Neuronal stem cell (in vitro differentiated cells): ENCODE results near the gene PLXNA4.

ENCODE experiments used
- DNase-seq: peaks from one replicate; pipeline ENCODE4 v3.0.0-alpha.2; 2013; ENCODE audit warnings: low spot score
- H2AFZ ChIP-seq: one replicate; pipeline ENCODE4 v1.6.1; 2013; ENCODE audit warnings: mild to moderate bottlenecking, low read length, inconsistent platforms
- H2AK5ac ChIP-seq: 2 replicates; pipeline ENCODE4 v1.6.1; 2013; ENCODE audit warnings: low read depth, mild to moderate bottlenecking, inconsistent platforms, low read length, moderate library complexity, mixed read lengths
- H2BK120ac ChIP-seq: 2 replicates; pipeline ENCODE4 v1.6.1; 2013; ENCODE audit warnings: low read depth, mild to moderate bottlenecking, inconsistent platforms, low read length, moderate library complexity, mixed read lengths
- H2BK12ac ChIP-seq: one replicate; pipeline ENCODE4 v1.6.1; 2013; ENCODE audit warnings: low read length, inconsistent platforms
- H2BK15ac ChIP-seq: 2 replicates; pipeline ENCODE4 v1.6.1; 2013; ENCODE audit warnings: mild to moderate bottlenecking, low read length, inconsistent platforms, mixed read lengths
- H2BK5ac ChIP-seq: one replicate; pipeline ENCODE4 v1.6.1; 2013; ENCODE audit warnings: inconsistent platforms, mild to moderate bottlenecking, low read length, moderate library complexity
- H3K14ac ChIP-seq: one replicate; pipeline ENCODE4 v1.6.1; 2013; ENCODE audit warnings: low read length, inconsistent platforms
- H3K18ac ChIP-seq: 2 replicates; pipeline ENCODE4 v1.6.1; 2013; ENCODE audit warnings: low read length, inconsistent platforms
- H3K23ac ChIP-seq: 2 replicates; pipeline ENCODE4 v1.6.1; 2013; ENCODE audit warnings: low read depth, mild to moderate bottlenecking, mixed read lengths, low read length, inconsistent platforms; ENCODE audit not compliant: poor library complexity
- H3K27ac ChIP-seq: replicated peaks from 3 replicates; pipeline ENCODE4 v1.5.1; 2013; ENCODE audit warnings: low read length, inconsistent platforms
- H3K27me3 ChIP-seq, 3 experiments: 2 replicates each; pipeline ENCODE4 v1.6.1; 2013; ENCODE audit warnings: low read length in 3 of 3, mild to moderate bottlenecking in 2 of 3, inconsistent platforms in 1 of 3, low read depth in 1 of 3, mixed read lengths in 1 of 3, moderate library complexity in 1 of 3; ENCODE audit not compliant: control insufficient read depth in 3 of 3, insufficient read depth in 3 of 3
- H3K36me3 ChIP-seq, 2 donors: replicated peaks in 1 of 2; 2 replicates each; pipeline ENCODE4 v1.6.1; 2013; ENCODE audit warnings: low read length in 2 of 2; ENCODE audit not compliant: control insufficient read depth in 2 of 2, insufficient read depth in 2 of 2
- H3K4ac ChIP-seq: 2 replicates; pipeline ENCODE4 v1.6.1; 2013; ENCODE audit warnings: inconsistent platforms, mild to moderate bottlenecking, low read length, moderate library complexity
- H3K4me1 ChIP-seq, 2 donors: 1 replicate in 1 of 2; 2 replicates in 1 of 2; pipeline ENCODE4 v1.6.1; 2013; ENCODE audit warnings: low read length in 2 of 2, low read depth in 1 of 2; ENCODE audit not compliant: control insufficient read depth in 2 of 2, insufficient read depth in 1 of 2
- H3K4me2 ChIP-seq: one replicate; pipeline ENCODE4 v1.6.1; 2013; ENCODE audit warnings: mild to moderate bottlenecking, low read length, inconsistent platforms; ENCODE audit not compliant: insufficient read depth, poor library complexity, severe bottlenecking
- H3K4me3 ChIP-seq, 2 donors: 2 replicates each; pipeline ENCODE4 v1.5.1; 2013; ENCODE audit warnings: low read length in 2 of 2, mild to moderate bottlenecking in 2 of 2, inconsistent platforms in 1 of 2, moderate library complexity in 1 of 2
- H3K79me1 ChIP-seq: one replicate; pipeline ENCODE4 v1.6.1; 2013; ENCODE audit warnings: low read depth, mild to moderate bottlenecking, inconsistent platforms, low read length, moderate library complexity
- H3K9ac ChIP-seq: one replicate; pipeline ENCODE4 v1.6.1; 2013; ENCODE audit warnings: mild to moderate bottlenecking, low read depth, low read length, inconsistent platforms; ENCODE audit not compliant: poor library complexity
- H3K9me3 ChIP-seq, 2 donors: replicated peaks in 1 of 2; 2 replicates each; pipeline versions ENCODE3 to v1.6.1; 2013; ENCODE audit warnings: low read length in 2 of 2, mild to moderate bottlenecking in 2 of 2, inconsistent platforms in 1 of 2, low read depth in 1 of 2, mixed read lengths in 1 of 2, moderate library complexity in 1 of 2; ENCODE audit not compliant: control insufficient read depth in 2 of 2, insufficient read depth in 1 of 2
- H4K8ac ChIP-seq: one replicate; pipeline ENCODE4 v1.6.1; 2013; ENCODE audit warnings: low read depth, mild to moderate bottlenecking, inconsistent platforms, low read length, moderate library complexity
- H4K91ac ChIP-seq: one replicate; pipeline ENCODE4 v1.6.1; 2013; ENCODE audit warnings: low read length, low read depth, mild to moderate bottlenecking, inconsistent platforms; ENCODE audit not compliant: poor library complexity
- WGBS, 2 donors: extraction: QIAGEN DNeasy Blood & Tissue Kit; methylation state at CpG; one replicate each; pipeline ENCODE4 v1.1.7; 2013; ENCODE audit warnings: missing lambda C conversion rate in 2 of 2, mixed read lengths in 1 of 2; ENCODE audit not compliant: insufficient read length in 2 of 2, insufficient replicate concordance in 1 of 2; ENCODE audit errors: extremely low coverage in 2 of 2; 5-methylcytosine and 5-hydroxymethylcytosine counted together

PLXNA4 gene

GRCh38 chr7:132135746-132136385 is 440.4 kb downstream of the PLXNA4 start:
- DNase-seq: no peak
- no peak overlapping the region for H3K27ac ChIP-seq
- no peaks in the 10 kb centered on the region for H3K79me1 ChIP-seq
- no peak overlapping the region for H2AFZ ChIP-seq
- H2BK12ac ChIP-seq: no peak overlapping the region
- H3K14ac ChIP-seq: no peak overlapping the region
- no CpG with 5 or more reads among the region's 8 CpGs for WGBS, 2 donors
- no peak overlapping the region for H2BK5ac ChIP-seq
- H2BK120ac ChIP-seq: no peak overlapping the region
- H3K18ac ChIP-seq: peak overlapping the region; percentile 25
- H3K4me3 ChIP-seq: peak overlapping the region in 1 of 2 donors; percentile 29
- H3K36me3 ChIP-seq: no peaks in the 10 kb centered on the region
- no peak overlapping the region for H4K91ac ChIP-seq
- H3K4ac ChIP-seq: no peak overlapping the region
- no peak overlapping the region for H2AK5ac ChIP-seq
- H3K4me2 ChIP-seq: no peak overlapping the region
- peaks cover 0 to 19% of the 10 kb centered on the region in 2 donors for H3K4me1 ChIP-seq
- H4K8ac ChIP-seq: no peak overlapping the region
- H3K23ac ChIP-seq: peak overlapping the region; percentile 19
- H3K9me3 ChIP-seq: no peaks in the 10 kb centered on the region
- no peaks in the 10 kb centered on the region for H3K27me3 ChIP-seq
- no peak overlapping the region for H3K9ac ChIP-seq
- peak overlapping the region; percentile 40 for H2BK15ac ChIP-seq

DNA sequence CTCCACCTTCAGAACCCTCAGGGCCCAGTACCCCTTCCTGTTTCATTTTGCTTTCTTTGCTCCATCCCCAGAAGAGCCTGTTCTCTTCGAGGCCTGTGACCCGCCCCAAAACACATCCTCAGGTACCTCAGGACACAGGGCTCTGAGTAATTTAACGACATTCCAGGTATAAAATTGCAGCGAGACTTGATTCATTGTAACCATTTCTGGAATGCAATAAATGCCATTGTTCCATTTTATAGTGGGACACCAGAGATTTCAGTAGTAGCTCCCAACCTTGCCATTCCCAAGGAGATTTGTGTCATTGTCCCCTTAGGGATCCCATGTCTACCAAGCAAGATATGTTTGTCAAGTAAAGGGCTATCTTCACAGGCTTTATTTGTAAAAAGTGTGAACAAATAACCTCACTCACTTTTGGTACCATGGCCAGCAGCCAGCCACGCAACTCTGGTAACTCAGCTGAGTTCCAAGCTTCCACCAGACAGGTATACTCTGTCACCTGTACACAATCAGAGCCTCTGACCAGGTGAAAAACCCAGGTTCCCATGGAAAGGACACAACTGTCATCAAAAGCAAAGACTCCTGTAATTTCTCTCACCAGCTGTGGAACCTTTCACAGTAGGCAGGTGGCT is 441.3 kb downstream of the PLXNA4 start:
- Histone ChIP-seq H2BK12ac (no peak overlapping the region), H3K9ac (no peak overlapping the region), H3K4me3 (no peak overlapping the region), H3K27ac (no peak overlapping the region), H3K4me2 (no peak overlapping the region), H3K9me3 (no peaks in the 10 kb centered on the region), H2BK120ac (no peak overlapping the region), H2AK5ac (no peak overlapping the region), H4K8ac (no peak overlapping the region), H3K14ac (no peak overlapping the region), H3K36me3 (no peaks in the 10 kb centered on the region), H3K4ac (no peak overlapping the region), H3K4me1 (peaks cover 0 to 13% of the 10 kb centered on the region in 2 donors), H3K18ac (no peak overlapping the region), H3K27me3 (no peaks in the 10 kb centered on the region), H2BK15ac (no peak overlapping the region), H3K79me1 (no peaks in the 10 kb centered on the region), H2AFZ (no peak overlapping the region), H2BK5ac (no peak overlapping the region), H3K23ac (no peak overlapping the region), H4K91ac (no peak overlapping the region)
- DNase-seq: no peak
- no CpG with 5 or more reads among the region's 5 CpGs for WGBS, 2 donors

DNA sequence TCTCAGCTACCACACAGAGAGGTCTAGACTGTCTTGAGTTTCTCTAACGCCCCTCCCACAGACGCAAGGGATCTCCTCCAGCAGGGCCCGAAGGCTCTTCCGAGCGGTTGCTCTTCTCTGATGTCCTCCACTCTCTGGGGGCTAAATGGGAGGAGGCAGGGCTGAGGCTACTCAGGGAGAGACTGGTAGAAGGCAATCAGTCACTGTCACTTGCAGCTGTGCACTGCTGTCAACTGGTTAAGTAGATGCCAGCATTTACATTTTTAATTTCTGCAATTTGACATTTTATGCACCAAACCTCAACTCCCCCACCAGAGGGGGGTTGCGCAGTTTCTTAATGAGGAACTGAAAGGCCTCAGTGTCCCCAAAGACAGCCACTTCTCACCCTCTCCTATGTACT is 442.8 kb downstream of the PLXNA4 start:
- no peak overlapping the region for H2BK12ac ChIP-seq
- H2BK15ac ChIP-seq: no peak overlapping the region
- peaks cover 0 to 5% of the 10 kb centered on the region in 2 donors for H3K4me1 ChIP-seq
- no peaks in the 10 kb centered on the region for H3K79me1 ChIP-seq
- no peak overlapping the region for H2BK5ac ChIP-seq
- no peak overlapping the region for H2AFZ ChIP-seq
- no peak overlapping the region for H3K4me2 ChIP-seq
- H3K14ac ChIP-seq: no peak overlapping the region
- H3K18ac ChIP-seq: peak overlapping the region; percentile 12
- no peak overlapping the region for H3K27ac ChIP-seq
- no peak overlapping the region for H2BK120ac ChIP-seq
- H3K27me3 ChIP-seq: no peaks in the 10 kb centered on the region
- WGBS, 2 donors: no CpG with 5 or more reads among the region's 6 CpGs
- no peaks in the 10 kb centered on the region for H3K36me3 ChIP-seq
- H4K91ac ChIP-seq: no peak overlapping the region
- H3K4ac ChIP-seq: no peak overlapping the region
- no peak overlapping the region for H3K23ac ChIP-seq
- no peak for DNase-seq
- H3K4me3 ChIP-seq: no peak overlapping the region
- no peak overlapping the region for H2AK5ac ChIP-seq
- no peaks in the 10 kb centered on the region for H3K9me3 ChIP-seq
- no peak overlapping the region for H3K9ac ChIP-seq
- no peak overlapping the region for H4K8ac ChIP-seq

GRCh38 chr7:132131196-132131595 is 445.1 kb downstream of the PLXNA4 start:
- Histone ChIP-seq H3K14ac (no peak overlapping the region), H2BK12ac (no peak overlapping the region), H3K4me1 (peaks cover 0 to 5% of the 10 kb centered on the region in 2 donors), H3K23ac (no peak overlapping the region), H2BK15ac (no peak overlapping the region), H3K27ac (no peak overlapping the region), H3K4ac (no peak overlapping the region), H3K36me3 (no peaks in the 10 kb centered on the region), H3K18ac (no peak overlapping the region), H4K91ac (no peak overlapping the region), H2AK5ac (no peak overlapping the region), H3K4me3 (no peak overlapping the region), H3K9ac (no peak overlapping the region), H2AFZ (no peak overlapping the region), H4K8ac (no peak overlapping the region), H3K79me1 (no peaks in the 10 kb centered on the region), H3K4me2 (no peak overlapping the region), H3K9me3 (no peaks in the 10 kb centered on the region), H2BK120ac (no peak overlapping the region), H2BK5ac (no peak overlapping the region), H3K27me3 (no peaks in the 10 kb centered on the region)
- no peak for DNase-seq
- WGBS, 2 donors: no CpG with 5 or more reads among the region's 3 CpGs
